Globus pallidus (tissue), 1 donor: ENCODE results near the gene CAMK2B.
"Not testable (repeated sequence)": the region's sequence is repeated elsewhere in the genome, so short reads cannot be mapped to it uniquely, and the experiment has no call there.

Experiments
- DNase-seq: peaks from one replicate; pipeline ENCODE4 v3.0.0-alpha.2; 2015; ENCODE audit warnings: low spot score

CAMK2B gene

DNA sequence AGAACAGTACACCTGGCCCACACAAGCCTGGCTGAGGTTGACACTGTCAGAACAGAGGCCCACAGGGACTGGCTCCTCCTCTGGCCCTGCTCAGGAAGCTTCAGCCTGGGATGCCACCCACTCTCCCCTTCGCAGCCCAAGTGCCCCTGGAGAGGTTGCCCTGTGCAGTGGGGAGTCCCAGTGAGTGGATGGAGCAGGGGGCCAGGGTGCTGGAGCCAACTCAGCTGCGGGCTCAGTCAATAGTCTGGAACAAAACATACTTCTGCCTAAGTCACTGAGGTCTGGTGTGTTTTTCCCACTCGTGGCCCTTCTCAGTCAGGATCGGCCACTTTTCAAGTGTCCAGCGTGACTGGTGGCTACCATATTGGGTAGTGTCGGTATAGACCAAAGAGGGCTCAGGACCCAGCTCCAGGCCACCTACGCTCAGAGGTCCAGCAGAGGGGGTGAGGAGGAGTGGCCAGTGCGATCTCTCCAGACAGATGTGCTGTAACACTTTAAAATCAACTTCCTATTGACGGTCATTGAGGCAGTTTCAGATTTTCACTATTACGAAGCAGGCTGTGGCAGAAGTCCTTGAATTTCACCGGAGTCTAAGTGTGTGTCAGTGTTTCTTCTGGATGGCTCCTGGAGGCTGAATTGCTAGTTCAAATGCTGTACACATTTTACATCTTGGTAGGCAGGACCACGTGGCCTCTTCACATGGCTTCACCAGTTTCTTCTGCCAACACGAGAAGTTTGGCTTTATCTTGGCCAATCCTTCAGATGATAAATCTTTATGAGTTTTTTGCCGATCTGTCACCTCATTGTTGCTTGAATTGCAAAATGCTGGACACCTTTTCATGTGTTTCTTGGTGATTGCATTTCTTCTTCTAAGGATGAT lies 135.2 kb downstream of the CAMK2B start:
- DNase-seq: no peak

GRCh38 chr7:44189286-44189992 lies 136.0 kb downstream of the CAMK2B start, which contains the start of gene GCK:
Gene GCK (minus strand): TSS chr7:44189439. CDS start chr7:44188953, 486 bp downstream.
- no peak for DNase-seq

- DNase-seq: no peak
Measured at GRCh38 chr7:44188480-44189225, 136.7 kb downstream of the CAMK2B start.

DNA sequence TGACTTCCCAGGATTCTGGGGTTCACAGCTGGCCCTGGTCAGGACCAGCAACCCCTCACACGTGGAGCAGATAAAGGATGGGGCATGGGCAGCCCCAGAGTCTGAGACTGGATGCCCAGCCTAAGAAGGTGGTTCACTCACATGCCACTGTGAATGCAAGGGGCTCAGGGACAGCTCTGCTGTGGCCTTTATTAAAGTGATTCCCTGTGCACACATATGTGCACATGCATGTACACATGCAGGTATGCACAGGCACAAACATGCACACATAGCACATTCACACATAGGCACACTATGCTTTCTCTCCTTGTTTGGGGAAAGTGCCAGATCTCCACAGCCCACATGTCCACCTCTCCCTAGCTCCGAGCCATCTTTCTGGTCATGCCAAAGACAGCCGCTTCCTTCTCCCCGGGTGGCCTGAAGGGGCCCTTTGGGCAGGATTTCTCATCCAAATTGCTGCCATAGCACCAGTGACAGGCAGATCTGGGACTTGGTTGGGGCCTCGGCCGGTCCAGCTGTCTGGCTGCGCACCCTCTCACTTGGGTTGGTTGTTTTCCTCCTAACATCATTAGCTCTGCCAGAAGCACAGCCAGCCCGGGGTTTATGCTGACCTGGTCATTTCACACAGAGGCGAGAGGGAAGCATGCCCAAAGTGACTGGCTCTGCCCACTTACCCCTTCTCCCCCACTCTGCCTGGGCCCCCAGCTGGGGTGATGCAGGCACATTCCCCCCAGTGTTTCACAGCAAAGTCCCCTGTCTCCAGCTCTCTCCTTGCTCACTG lies 137.6 kb downstream of the CAMK2B start:
- no peak for DNase-seq

GRCh38 chr7:44186736-44187135 lies 138.7 kb downstream of the CAMK2B start:
- no peak for DNase-seq

- no peak for DNase-seq
Measured at GRCh38 chr7:44185729-44186128, 139.7 kb downstream of the CAMK2B start.

- no peak for DNase-seq
Measured at GRCh38 chr7:44184873-44185446, 140.4 kb downstream of the CAMK2B start.

GRCh38 chr7:44184206-44184872 lies 141.1 kb downstream of the CAMK2B start:
- no peak for DNase-seq

- DNase-seq: no peak
Measured at GRCh38 chr7:44183386-44183785, 142.0 kb downstream of the CAMK2B start.

DNA sequence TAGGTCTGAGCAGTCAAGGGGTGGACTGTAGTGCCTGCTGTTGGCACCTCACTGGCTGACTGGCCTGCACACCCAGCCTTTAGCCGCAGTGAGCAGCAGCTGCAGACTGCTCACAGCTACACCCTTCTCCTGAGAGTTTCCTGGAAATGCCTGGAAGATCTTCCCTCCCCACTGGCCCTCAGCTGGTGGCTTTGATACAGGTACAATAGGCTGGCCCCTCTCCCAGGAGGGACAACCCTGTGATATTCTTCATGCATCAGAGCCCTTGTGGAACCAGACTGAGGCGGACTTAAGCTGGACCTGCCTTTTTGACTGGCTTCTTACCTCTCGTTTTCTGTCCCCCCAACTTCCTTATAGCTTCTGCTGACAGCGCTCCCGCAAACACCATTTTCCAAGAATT lies 142.6 kb downstream of the CAMK2B start:
- no peak for DNase-seq

DNA sequence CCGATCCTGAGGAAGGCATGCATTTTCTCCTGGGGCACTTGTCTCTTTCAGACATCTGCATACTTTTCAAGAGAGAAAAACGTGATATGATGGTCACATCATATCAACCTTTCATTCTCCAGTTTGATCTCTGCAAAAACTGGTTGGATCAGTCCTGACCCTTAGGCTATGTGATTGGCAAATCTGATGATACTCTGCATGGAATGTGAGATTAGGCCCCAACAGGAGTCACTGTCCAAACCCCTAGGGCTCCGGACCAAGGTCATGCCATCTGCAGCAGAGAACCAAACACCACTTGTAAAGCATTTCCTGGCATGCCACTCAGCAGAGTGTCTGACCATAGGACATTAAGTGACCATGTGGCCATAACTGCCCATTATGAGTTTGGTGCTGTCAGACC lies 144.8 kb downstream of the CAMK2B start:
- no peak for DNase-seq

DNA sequence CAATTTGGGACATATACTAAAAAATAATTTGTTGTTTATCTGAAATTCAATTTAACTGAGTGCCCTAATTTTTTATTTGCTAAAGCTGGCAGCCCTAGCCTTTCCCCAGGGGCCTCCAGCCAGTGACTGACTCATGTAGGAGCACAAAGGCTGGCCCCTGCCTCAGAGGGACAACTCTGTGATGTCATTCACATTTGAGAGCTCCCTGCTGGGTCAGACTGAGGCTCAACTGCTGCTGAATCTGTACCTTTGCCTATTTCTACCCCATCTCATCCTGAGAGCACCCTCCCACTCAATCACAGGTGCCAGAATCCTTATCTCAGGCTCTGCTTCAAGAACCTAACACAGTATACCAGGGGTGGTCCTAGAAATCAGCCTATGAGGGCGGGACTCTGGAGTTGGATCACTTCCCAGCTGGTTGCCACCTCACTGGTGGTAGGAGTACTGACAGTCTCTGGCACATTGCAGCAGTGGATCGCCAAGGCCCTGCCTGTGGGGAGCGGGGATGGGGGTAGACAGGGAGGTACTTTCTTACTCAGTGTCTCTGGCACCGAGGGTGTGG lies 147.7 kb downstream of the CAMK2B start:
- peak; percentile 31 for DNase-seq

DNA sequence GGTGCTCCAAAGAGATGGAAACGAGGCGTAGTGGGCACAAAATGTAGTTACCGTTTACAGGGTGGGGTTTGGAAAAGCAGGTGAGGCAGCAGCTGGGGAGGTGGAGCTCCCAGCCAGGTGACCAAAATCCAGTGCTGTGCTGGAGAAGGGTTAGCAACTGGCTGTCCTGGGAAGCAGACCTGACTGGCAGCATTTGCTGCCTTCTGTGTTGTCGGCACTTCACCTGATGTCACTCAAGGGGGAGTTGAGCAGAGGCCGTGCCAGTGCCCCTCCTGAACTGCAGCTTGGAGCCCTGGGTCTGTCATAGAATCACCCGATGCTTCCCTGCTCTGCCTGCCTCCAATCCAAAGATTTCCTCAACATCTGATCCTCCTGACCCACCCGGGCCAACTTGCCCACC lies 148.9 kb downstream of the CAMK2B start:
- no peak for DNase-seq

DNA sequence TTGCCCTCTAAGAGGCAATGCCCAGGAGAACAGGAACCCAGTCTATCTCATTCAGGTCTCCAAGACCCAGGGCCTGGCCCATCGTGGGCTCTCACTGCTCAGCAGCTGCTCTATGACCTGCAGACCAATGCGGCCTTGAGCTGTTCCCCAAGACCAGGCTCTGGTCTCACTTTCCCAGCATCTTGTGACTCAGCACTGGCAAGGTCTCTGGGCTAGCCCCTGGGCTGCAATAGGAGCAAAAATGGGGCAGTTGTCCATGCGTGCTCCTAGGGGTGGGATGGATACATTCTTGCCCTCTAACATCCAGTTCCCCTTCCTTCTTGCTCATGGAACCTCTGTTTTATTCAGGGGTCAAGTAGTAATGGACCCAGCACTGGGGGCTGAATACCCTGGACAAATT lies 149.7 kb downstream of the CAMK2B start:
- no peak for DNase-seq

GRCh38 chr7:44174694-44174948 lies 150.8 kb downstream of the CAMK2B start:
- not testable (repeated sequence) for DNase-seq

DNA sequence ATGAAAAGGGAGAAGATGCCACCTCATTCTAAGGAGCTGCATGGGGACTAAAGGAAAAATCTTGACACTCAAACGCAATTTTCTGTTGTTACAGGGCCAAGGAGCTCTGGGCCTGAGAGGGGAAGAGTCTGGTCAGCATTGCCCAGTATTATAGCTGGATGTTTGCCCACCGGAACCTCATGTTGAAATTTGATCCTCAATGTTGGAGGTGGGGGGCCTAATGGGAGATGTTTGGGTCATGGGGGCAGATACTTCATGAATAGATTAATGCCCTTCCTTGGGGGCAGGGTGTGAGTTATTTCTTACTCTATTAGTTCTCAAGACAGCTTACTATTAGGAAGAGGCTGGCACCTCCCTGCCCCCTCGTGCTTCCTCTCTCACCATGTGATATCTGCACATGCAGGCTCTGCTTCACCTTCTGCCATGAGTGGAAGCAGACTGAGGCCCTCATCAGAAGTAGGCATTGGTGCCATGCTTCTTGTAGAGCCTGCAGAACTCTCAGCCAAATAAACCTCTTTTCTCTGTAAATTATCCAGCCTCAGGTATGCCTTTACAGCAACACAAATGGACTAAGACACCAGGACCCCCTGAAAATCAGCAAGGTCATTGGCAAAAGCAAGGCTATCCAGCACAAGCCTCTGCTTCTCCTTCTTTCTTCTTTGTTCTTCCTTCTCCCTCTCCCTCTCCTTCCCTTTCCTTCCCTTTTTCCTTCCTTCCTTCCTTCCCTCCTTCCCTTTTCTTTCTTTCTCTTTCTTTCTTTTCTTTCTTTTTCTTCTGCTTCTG lies 151.3 kb downstream of the CAMK2B start:
- no peak for DNase-seq

DNA sequence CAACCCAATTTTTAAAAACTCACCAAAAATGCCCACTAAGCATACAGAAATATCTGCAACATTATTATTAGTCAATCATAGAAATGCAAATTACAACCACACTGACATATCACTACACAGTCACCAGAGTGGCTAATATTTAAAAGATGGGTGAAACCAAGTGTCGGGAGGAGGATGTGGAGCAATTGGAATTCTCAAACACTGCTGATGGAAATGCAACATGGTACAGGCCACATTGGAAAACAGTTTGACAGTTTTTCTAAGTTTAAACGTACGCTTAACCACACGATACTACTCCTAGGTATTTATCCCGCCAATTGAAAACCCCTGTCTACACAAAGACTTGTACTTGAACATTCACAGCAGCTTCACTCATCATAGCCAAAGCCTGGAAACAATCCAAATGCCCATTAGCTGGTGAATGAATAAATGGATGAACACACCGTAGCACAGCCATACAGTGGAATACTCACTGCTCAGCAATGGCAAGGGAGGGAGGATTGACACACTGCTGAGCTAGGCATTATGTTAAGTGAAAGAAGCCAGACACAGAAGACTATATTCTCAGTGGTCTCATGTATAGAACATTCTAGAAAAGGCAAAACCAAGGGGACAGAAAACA lies 152.5 kb downstream of the CAMK2B start:
- no peak for DNase-seq

DNA sequence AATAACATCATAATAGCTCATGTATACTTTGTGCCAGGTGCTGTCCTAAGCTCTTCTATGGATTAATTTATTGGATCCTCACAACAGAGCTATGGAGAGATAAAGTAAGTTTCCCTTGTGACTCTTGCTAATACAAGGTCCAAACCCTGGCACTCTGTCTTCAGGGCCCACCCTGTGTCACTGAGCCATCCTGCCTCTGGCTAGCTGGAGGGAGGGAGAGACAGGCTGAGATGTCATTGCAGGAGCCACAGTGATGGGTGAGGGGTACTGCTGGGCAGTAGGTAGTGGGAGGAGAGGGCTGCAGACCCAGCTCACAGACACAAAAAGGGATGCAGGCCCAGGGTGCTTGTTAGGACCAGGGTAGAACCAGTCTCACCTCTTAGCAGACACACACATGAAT lies 153.0 kb downstream of the CAMK2B start:
- DNase-seq: no peak

DNA sequence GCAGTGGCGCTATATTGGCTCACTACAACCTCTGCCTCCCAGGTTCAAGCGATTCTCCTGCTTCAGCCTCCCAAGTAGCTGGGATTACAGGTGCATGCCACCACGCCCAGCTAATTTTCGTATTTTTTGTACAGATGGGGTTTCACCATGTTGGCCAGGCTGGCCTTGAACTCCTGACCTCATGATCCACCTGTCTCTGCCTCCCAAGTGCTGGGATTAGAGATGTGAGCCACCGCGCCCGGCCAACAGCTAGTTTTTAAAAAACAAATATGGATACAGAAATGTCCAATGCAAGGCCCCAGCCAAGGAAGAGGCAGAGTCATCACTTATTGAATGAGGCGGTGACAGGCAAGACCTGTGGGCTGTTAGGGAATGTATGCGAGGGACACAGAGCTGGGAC lies 153.5 kb downstream of the CAMK2B start:
- DNase-seq: not testable (repeated sequence)

DNA sequence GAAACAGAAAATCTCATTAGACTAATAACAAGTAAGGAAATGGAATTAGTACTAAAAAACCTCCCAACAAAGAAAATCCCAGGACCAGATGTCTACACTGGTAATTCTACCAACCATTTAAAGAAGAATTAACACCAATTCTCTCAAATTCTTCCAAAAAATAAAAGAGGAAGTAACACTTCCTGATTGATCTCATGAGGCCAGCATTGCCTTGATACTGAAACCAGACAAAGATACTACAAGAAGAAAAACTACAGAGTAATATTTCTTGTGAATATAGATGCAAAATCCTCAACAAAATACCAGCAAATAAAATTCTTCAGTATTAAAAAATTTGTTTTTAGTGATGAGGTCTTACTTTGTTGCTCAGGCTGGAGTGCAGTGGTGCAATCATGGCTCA lies 157.5 kb downstream of the CAMK2B start:
- DNase-seq: no peak
